SK-N-SH treated with all-trans-retinoic acid at 6 μM for 48 hours (cell line): ENCODE results near the gene PSMB8.

Experiments used
- ATAC-seq: fragments of 200-7000 bp; cut with Tn5 transposase; 3 replicates; pipeline ENCODE4 v1.9.1; 2020; ENCODE audit warnings: mild to moderate bottlenecking, moderate library complexity
- ARNTL ChIP-seq: fragments of 450-650 bp; formaldehyde crosslinking; IDR thresholded peaks from 2 replicates; pipeline ENCODE4 v1.5.0; 2020; ENCODE audit warnings: low read depth, mild to moderate bottlenecking, moderate library complexity, borderline replicate concordance
- BACH2 ChIP-seq: fragments of 250-450 bp; sonication (Bioruptor Pico); IDR thresholded peaks from 2 replicates; pipeline ENCODE4 v1.9.0; 2021; ENCODE audit warnings: mild to moderate bottlenecking, borderline replicate concordance
- CREB5 ChIP-seq: fragments of 250-450 bp; sonication (Bioruptor Pico); IDR thresholded peaks from 2 replicates; pipeline ENCODE4 v1.5.1; 2020; ENCODE audit warnings: low read depth, mild to moderate bottlenecking, moderate library complexity
- CSDC2 ChIP-seq: fragments of 250-450 bp; sonication (Bioruptor Pico); IDR thresholded peaks from 2 replicates; pipeline ENCODE4 v1.5.0; 2020; ENCODE audit warnings: mild to moderate bottlenecking, moderate library complexity
- CSRNP3 ChIP-seq: fragments of 250-450 bp; sonication (Bioruptor Pico); IDR thresholded peaks from 2 replicates; pipeline ENCODE4 v1.5.1; 2021; ENCODE audit warnings: mild to moderate bottlenecking, moderate library complexity
- ISL1 ChIP-seq: fragments of 250-450 bp; sonication (Bioruptor Pico); IDR thresholded peaks from 2 replicates; pipeline ENCODE4 v2.1.2; 2022; ENCODE audit warnings: mild to moderate bottlenecking, moderate library complexity
- OSR1 ChIP-seq: fragments of 250-450 bp; sonication (Bioruptor Pico); IDR thresholded peaks from 2 replicates; pipeline ENCODE4 v1.8.0; 2022; ENCODE audit warnings: moderate library complexity, mild to moderate bottlenecking, inconsistent platforms
- PATZ1 ChIP-seq: fragments of 250-450 bp; sonication (Bioruptor Pico); IDR thresholded peaks from 2 replicates; pipeline ENCODE4 v1.8.0; 2020; ENCODE audit warnings: mild to moderate bottlenecking, moderate library complexity, borderline replicate concordance
- POU6F1 ChIP-seq: fragments of 250-450 bp; sonication (Bioruptor Pico); IDR thresholded peaks from 2 replicates; pipeline ENCODE4 v1.8.0; 2021; ENCODE audit warnings: low read depth, mild to moderate bottlenecking, moderate library complexity, borderline replicate concordance
- PPARA ChIP-seq: fragments of 250-450 bp; sonication (Bioruptor Pico); IDR thresholded peaks from 2 replicates; pipeline ENCODE4 v1.5.0; 2020; ENCODE audit warnings: mild to moderate bottlenecking, borderline replicate concordance
- RARB ChIP-seq: fragments of 250-450 bp; sonication (Bioruptor Pico); IDR thresholded peaks from 2 replicates; pipeline ENCODE4 v1.8.0; 2021; ENCODE audit warnings: mild to moderate bottlenecking, moderate library complexity
- TCF4 ChIP-seq: fragments of 250-450 bp; sonication (Bioruptor Pico); IDR thresholded peaks from 2 replicates; pipeline ENCODE4 v1.8.0; 2021; ENCODE audit warnings: mild to moderate bottlenecking, moderate library complexity, borderline replicate concordance
- TOX ChIP-seq: fragments of 250-450 bp; sonication (Bioruptor Pico); IDR thresholded peaks from 2 replicates; pipeline ENCODE4 v1.8.0; 2021; ENCODE audit warnings: mild to moderate bottlenecking, moderate library complexity, borderline replicate concordance
- TSHZ2 ChIP-seq: fragments of 250-450 bp; sonication (Bioruptor Pico); IDR thresholded peaks from 2 replicates; pipeline ENCODE4 v1.5.0; 2020; ENCODE audit warnings: mild to moderate bottlenecking, moderate library complexity
- ZFP3 ChIP-seq: fragments of 250-450 bp; sonication (Bioruptor Pico); IDR thresholded peaks from 2 replicates; pipeline ENCODE4 v1.5.0; 2020; ENCODE audit warnings: mild to moderate bottlenecking, moderate library complexity
- ZFP30 ChIP-seq: fragments of 450-650 bp; formaldehyde crosslinking; IDR thresholded peaks from 2 replicates; pipeline ENCODE4 v1.5.0; 2022; ENCODE audit warnings: mild to moderate bottlenecking, moderate library complexity
- ZNF565 ChIP-seq: fragments of 450-650 bp; formaldehyde crosslinking; conservative IDR thresholded peaks from 2 replicates; pipeline ENCODE4 v1.5.0; 2020; ENCODE audit warnings: low read depth, mild to moderate bottlenecking, moderate library complexity
- ZNF70 ChIP-seq: fragments of 450-650 bp; formaldehyde crosslinking; IDR thresholded peaks from 2 replicates; pipeline ENCODE4 v1.5.0; 2020; ENCODE audit warnings: mild to moderate bottlenecking, moderate library complexity
- ZNF8 ChIP-seq: fragments of 450-650 bp; formaldehyde crosslinking; IDR thresholded peaks from 2 replicates; pipeline ENCODE4 v1.5.0; 2020; ENCODE audit warnings: mild to moderate bottlenecking, moderate library complexity

Gene PSMB8

GRCh38 chr6:32827025-32827424 lies 16.8 kb downstream of the PSMB8 start:
- TF ChIP-seq TSHZ2 (CRISPR knock-in tag): no peak
- TF ChIP-seq RARB (CRISPR knock-in tag): no peak
- TF ChIP-seq BACH2 (CRISPR knock-in tag): no peak
- no peak for TF ChIP-seq ISL1 (CRISPR knock-in tag)
- ATAC-seq: no peak

GRCh38 chr6:32825966-32826365 lies 17.9 kb downstream of the PSMB8 start:
- TF ChIP-seq ARNTL (no peak), PPARA (CRISPR knock-in tag) (no peak), ISL1 (CRISPR knock-in tag) (no peak), ZNF8 (no peak), TCF4 (CRISPR knock-in tag) (no peak), TSHZ2 (CRISPR knock-in tag) (no peak), ZFP30 (CRISPR knock-in tag) (no peak), PATZ1 (CRISPR knock-in tag) (no peak), TOX (CRISPR knock-in tag) (no peak), ZFP3 (no peak), CREB5 (CRISPR knock-in tag) (no peak), ZNF565 (CRISPR knock-in tag) (no peak), OSR1 (CRISPR knock-in tag) (no peak)
- peak; percentile 79 for ATAC-seq

- no peak for ATAC-seq
- no peak for TF ChIP-seq TCF4 (CRISPR knock-in tag)
- TF ChIP-seq PPARA (CRISPR knock-in tag): no peak
- TF ChIP-seq PATZ1 (CRISPR knock-in tag): no peak
- no peak for TF ChIP-seq TOX (CRISPR knock-in tag)
- TF ChIP-seq OSR1 (CRISPR knock-in tag): no peak
- no peak for TF ChIP-seq ARNTL
- TF ChIP-seq ISL1 (CRISPR knock-in tag): no peak
- no peak for TF ChIP-seq ZNF70 (CRISPR knock-in tag)
- no peak for TF ChIP-seq CSRNP3 (CRISPR knock-in tag)
- no peak for TF ChIP-seq CSDC2 (CRISPR knock-in tag)
- no peak for TF ChIP-seq POU6F1 (CRISPR knock-in tag)
Observed at GRCh38 chr6:32819729-32820128, 24.1 kb downstream of the PSMB8 start.
